NCI-H146 treated with DMSO at 0.1 percent for 48 hours (cell line): ENCODE measurements around the gene TBC1D10A.

Experiments
- DNase-seq: peaks from one replicate; lab custom pipeline; 2025; ENCODE audit not compliant: unreplicated experiment; lab: John Stamatoyannopoulos, UW

Gene TBC1D10A

DNA sequence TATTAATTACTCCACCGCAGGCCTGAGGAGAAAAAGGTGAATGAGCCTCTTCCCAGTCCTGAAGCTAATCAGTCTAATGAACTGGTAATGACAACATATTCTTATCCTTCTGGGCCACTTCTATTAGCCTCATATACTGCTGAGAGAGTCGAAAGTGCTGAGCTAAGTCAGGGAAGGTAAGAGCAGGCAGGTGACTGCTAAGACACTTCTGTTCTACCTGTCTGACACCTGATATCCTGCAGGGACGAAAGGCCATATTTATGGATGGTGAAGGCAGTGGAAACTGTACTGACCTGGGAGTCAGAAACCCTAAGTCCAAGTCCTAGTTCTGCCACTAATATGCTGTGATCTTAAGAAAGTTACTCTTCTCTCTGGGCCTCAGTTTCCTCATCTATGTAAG lies 3.5 kb downstream of the TBC1D10A start:
- DNase-seq, result no peak

DNA sequence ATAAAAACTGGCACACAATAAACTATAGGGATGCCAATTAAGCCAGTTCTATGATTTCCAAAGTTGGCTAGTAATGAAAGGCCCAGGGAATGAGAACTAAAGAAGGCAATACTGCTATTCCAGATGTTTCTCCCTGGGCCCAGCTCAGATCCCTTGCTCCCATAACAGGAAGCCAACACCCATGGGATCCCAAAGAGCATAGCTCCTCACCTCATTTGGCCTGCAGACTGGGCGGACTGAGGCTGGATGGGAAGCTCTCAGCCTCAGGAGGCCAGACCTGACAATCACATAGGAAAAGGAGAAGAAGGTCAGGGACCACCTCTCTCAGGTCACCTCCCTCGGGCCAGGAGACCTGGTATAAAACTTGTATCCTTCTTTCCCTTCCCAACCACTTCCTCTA lies 5.3 kb downstream of the TBC1D10A start:
- DNase-seq, result no peak

DNA sequence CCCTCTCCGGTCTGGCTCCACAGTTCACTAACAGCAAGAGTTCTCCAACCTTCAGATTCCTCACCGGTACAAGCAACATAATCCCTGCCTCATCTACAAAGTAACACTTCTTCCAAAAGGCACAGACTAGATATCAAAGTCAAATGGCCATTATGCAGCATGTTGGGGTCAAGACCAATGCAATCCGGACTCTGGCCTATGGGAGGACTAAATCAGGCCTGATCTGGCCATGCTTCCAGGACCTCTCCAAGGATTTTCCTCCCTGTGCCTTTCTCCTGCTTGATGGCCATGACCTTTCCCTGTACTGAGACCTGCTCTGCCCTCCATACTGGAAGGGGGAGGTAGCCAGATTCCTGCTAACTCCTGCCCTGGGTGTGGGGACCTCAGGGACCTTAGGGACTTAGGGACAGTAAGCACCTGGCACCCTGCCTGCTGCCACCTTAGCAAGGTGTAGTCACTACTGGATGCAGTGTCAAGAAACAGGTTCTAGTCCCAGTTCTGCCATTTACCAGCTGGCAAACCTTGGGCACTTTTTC lies 6.7 kb downstream of the TBC1D10A start:
- DNase-seq, result no peak

DNA sequence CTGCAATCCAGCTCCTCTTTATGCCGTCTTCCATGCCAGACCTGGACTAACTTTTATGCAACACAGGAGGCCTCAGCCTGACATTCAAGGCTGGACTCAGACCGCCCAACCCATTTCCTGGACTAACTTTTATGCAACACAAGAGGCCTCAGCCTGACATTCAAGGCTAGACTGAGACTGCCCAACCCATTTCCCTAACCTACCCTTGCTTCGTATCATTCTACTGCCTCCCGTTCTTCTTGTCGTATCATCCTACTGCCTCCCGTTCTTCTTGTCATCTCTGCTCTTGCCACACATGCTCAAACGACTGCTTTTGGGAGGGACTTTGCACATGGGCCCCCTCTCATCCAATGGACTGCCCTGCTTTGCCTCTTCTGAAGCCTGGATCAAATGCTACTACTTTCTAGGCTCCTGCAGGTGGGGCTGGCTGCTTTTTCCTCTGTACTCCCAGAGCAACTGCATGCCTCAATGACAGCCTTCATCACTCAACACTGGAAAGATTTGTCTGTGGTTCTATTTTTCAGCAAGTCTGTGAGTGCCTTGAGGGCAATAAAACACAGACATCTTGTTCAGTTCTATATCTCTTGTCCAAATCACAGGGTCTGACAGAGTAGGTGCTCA lies 7.8 kb downstream of the TBC1D10A start:
- no peak for DNase-seq

DNA sequence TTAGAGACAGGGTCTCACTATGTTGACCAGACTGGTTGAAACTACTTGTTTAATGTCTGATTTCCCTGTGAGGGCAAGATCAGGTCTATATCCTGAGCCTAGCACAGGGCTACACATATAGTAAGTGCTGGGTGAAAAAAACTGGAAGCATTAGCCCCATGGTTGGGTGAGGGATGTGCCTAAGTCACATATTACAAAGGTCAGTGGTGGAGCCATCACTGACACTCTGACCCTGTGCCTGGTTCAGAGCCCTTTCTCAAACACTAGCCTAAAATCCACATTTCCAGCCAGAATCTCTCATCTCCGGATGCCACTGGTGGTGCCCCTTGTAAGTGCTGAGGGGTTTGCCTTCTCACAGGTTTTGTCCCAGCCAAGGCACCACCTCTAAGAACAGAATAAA lies 9.0 kb downstream of the TBC1D10A start:
- DNase-seq, result no peak

DNA sequence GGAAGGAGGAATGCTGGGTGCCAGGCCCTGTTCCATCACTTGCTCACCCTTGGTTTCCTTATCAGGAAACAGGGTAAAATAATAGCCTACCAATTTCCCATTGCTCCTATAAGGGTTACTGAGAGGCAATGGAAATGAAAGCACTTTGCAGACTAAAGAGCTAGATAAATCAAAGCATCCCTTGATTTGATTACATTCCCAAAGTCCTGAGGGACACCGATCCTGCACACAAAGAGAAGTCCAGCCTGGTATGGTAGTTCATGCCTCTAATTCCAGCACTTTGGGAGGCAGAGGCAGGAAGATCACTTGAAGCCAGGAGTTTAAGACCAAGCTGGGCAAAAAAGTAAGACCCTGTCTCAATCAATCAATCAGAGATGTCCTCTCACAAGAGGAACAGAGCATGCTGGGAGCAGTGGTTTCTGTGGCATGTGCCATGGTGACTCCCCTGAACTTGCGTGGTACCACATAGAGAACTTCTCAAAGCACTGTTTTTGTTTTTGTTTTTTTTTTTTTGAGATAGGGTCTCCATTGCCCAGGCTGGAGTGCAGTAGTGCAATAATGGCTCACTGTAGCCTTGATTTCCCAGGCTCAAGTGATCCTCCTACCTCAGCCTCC lies 10.7 kb downstream of the TBC1D10A start:
- no peak for DNase-seq

DNA sequence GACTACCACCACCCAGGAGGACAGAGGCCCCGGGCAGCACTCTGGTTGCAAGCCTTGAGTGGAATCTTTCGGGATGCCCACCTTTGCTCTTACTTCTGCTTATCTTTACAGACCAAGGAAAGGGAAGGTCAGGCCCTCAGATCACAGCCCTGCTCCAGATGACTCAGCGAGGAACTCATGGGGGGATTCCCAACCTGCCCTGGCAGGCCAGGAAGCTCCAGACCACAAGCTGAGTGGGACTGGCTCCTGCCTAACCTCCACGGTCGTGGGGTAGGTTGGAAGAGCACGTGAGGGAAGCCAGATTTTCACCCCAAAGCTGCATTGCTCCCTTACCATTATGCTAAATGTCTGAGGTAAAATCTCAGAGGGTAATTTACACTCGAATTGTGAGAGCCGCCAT lies 11.8 kb downstream of the TBC1D10A start:
- no peak for DNase-seq

DNA sequence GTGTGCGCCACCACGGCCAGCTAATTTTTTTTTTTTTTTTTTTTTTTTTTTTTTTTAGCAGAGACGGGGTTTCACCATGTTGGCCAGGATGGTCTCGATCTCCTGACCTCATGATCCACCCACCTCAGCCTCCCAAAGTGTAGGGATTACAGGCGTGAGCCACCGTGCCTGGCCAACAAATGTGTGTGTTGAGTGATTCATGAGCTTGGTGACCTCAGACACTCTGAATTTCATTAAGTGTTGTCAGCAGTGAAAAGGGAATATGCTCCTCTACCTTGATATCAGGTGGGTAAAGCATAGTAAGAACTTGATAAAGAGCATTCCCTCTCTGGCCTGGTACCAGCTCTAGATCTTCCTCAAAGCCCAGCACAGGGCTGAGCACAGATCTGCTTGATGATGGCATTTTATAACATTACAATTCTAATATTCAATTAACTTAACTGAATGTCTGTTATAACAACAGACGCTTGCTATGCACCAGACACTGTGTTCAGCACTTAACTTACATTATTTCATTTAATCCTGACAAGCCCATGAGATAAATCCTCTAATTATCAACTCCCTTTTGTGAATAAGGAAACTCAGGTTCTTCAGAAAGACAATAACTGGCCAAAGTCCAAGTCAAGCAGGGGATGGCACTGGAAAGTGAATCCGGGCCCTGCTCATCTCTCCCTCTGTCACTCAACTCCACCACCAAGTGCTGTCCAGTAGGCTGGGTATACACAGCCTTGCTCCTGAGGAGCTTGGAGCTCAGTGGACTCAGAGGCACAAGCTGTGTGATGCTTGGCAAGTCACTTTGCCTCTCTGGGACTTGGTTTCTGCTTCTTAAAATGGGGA lies 13.0 kb downstream of the TBC1D10A start:
- no peak for DNase-seq

DNA sequence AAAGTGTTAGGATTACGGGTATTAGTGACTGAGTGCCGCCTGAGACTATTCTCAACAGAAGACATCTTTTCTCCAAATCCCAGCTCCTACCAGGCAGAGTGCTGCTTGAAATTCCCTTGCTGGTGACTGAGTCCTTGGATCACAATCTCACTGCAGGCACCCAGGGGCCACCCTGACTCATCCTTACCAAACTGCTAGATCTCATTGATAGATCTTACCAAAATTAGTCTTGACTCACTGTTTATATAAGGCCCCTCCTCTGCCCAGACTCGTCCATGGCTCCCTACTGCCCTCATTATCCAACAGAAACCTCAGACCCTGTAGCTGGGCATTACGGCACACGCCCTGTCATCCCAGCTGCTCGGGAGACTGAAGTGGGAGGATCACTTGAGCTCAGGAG lies 14.7 kb downstream of the TBC1D10A start:
- no peak for DNase-seq

DNA sequence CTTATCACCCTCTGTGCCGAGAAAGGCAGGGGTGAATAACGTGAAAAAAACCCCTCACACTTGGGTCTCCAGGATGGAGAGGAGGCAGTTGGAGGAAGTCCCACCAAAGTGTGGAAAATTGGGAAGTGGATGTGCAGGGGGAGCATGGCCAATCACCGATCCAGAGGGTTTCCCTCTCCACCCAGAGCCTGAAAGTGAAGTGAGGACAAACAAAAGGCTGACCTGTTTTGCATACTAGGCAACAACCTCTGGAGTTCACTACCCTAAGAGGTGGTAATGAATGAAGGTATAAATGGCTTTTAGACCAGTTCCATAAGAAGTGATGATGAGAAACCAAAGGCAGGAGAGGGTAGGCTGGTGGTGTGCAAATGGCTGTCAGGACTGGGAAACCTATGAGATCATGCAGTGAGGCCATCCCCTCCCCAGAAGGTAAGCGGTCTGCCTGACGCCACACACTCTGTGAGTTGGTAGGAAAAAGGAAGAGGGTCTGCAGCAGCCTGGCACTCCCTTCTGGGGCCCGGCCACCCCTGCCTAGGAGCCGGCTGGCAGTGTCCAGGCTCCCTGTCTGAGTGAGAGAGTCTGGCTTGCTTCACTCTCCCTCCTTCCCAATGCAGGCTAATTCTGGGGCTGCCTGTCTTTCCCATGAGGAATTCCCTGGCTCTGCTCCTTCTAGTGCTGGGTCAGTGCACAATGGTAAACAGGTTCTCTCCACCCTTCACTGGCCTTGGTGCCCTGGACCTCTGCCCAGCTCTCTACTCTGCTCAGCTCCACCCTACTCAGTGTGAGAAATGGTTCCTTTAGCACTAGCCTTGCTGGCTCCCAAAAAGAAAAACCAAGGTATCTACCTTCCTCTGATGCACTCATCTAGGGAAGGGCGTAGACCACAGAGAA lies 15.6 kb downstream of the TBC1D10A start:
- DNase-seq, result no peak

DNA sequence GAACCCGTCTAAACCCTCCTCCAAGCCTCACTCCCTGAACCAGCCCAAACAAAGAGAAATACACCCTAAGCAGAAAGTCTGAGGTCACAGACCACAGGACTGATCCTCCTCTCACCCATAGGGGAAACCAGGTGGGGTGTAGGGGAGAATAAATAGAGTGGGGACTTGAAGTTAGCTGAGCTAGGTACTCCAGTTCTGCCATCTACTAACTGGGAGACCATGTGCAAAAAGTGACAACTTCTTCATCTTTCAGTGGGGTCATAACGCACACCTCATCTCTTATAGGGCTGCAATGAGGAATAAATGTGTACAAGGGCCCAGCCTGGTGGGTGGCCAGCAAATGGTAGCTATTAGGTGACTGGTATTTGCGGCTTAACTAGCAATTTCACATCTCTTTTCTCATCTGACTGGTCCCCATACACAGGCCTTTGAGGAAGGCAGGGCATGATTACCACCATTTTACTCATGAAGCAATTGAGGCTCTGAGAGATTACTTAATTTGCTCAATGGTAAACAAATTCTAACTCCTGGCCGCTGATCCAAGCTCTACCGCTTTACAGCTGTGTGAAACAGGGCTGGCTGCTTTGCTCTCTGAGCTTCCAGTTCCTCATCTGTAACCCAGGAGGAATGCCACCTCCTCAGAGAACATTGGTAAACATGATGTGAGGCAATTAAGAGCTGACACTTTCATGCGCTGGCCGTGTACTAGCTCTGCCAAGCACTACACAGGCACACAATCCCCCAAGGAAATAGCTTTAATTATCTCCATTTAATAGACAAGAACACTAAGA lies 16.6 kb downstream of the TBC1D10A start:
- no peak for DNase-seq

DNA sequence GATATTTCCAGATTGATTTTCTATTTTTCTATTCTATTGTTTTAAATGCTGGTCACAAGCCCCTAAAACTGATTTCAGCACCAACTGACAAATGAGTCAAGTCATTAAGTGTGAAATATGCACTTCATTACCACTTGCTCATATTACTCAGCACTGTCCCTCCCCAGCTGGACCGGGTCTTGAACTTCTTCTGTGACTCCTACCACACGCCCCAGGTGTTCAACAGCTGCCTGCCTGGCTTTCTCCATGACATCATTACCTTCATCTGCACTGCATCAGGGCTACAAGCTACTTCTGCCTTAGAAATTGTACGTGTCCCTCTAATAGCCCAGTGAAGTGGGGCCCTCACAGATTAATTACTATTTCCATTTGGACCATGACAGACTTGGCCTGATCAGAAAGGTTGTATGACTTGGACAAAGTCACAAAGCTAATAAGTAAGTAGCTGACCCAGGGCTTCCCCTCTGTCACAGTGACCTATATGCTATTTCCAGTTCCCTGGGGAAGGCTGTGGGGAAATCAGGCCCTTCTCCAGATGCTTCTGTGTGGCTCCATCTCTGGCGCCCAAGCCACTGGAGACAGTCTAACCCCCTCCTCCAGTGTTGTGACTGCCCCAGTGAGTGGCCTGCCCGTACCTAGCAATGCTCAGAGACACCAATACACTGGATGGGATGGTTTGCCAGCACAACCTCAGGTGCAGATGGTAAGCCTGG lies 18.1 kb downstream of the TBC1D10A start:
- no peak for DNase-seq

DNA sequence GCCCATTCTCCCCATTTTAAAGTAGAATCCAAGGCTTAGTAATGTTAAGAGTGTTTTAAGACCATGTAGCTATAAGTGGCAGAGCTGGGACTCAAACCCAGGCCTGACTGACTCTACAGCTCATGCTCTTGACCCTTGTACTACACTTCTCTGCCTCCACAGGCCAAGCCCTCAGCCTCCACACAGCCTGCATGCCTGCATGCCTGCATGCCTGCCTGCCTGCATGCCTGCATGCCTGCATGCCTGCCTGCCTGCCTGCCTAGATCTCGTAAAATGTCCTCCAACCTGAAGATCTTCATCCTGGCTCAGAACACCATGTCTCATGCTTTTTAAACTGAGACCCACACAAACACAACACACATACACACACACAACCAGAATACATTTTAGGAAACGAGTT lies 18.6 kb downstream of the TBC1D10A start:
- no peak for DNase-seq

DNA sequence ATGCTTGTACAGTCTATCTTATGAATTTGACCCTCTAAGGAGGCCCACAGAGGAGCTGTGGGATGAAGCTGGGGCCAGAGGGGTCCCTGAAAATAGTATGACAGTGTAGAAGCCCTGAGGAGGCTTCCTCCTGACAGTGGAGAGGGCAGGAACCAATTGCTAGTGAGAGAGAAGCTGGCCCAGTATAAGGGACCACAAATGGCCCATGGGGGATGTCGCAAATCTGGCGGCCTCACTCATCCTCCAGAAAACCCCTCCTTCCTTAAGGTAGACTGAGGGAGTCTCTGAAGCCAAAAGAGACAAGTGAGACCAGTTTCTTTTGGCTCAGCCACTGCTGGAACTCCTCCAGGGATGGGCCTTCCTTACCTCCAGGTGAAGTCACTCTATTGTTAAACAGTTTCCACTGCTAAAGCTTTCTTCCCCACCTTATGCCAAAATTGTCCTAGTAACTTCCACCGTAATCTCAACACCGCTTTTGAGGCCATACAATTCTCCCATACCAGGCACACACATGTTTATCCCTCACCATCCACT lies 19.6 kb downstream of the TBC1D10A start:
- DNase-seq, result no peak

DNA sequence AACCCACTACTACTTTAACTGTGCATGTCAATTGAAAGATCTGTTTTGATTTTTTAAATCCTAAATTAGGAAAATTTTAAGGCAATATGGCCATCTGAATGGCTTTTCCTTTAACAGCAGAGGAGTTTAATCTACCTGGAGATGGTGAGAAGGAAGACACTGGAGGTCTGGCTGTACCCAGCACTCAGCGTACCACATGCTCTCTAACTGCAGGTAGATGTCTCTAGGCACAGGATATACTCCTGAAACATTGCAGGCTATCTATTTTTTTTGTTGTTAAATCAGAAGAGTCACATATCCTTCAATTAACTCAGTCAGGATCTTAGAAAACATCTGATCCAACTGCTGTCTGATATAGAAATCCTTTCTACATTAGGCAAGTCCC lies 20.1 kb downstream of the TBC1D10A start:
- DNase-seq, result no peak

DNA sequence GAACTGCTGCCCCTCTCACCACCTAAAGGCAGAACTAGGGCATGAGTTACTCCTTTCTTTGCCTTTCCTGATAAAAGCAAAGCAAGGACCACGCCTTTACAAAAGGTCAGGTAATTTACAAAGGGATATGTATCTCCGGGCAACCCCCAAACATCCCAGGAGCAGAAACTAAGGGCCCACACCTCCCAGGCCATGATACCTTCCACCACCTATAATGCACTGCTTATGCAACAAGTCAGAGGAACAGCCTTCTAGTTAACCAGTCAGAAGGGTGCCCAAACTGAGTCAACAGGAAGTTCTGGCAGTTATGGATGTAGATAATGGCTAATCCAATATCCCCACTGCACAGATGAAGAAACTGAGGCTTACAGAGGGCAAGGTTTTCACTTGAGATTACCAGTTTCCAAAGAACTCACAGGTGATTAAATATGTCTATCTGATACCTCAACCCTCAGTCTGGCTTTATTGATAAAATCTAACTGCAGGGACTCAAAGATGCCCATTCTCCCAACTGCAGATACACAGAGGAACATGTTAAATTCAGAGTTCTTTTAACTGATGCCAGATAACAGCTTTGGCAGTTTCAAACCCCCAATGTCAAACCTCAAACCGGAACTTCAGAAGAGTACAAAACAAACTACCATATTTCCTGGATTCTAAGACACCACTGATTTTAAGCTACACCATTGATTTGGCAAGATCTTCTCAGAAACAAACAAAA lies 20.7 kb downstream of the TBC1D10A start:
- DNase-seq, result no peak

DNA sequence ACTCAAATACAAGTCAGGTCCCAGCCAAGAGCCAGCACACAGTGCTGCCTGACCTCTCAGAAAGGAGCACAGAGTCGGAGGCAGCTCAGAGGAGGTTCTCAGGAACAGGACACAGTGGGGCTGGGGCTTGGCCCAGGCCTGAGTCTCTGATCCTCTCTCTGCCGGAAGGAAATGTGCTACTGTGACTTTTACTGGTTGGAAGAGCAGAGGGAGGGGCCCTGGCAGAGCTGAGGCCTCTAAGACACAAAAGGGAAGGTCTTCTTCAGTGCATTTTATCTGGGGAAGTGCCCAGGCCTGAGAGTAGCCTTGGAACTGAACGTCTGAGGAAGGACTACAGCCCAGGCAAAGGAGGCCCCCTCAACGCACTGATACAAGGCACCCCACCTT lies 21.2 kb downstream of the TBC1D10A start:
- no peak for DNase-seq

DNA sequence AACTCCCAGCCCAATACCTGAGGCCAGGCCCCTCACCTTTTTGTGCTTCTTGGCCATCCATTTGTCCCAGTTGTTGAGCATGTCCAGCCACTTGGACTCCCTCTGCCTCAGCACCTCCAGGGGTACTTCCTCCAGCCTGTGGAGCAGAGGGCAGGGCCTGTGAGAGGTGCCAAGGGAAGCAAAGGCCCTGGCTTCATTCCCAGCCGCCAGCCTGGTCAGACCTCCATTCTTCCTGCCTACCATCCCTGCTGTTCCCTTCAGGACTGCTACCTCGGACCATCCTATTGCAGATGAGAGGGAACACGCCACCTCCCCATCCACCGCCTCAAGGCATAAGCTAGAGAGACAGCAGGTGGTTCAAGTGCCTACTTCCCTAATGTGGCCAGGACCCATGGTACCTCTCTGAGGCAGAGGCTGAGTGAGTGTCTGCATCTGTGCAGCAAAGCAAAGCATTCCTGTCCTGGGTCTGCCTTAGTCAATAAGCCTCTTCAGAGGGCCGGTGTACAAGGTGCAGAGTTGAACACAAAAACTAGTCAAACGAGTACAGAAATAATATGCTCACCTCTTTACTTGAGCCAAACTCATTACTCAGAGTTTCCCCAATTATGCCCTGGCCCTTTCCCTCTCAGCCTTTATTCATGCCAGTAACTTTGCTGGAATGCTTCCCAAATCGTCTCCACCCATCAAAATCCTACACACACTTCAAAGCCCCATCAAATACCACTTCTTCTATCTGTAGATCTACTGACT lies 22.1 kb downstream of the TBC1D10A start:
- DNase-seq, result no peak
